Measurements from ENCODE around the gene HJV. TPM values are rescaled to one million over a fixed set of nuclear protein-coding genes. Genes with fewer than 3 reads are reported as not detected.
"Not testable (repeated sequence)": the region's sequence is repeated elsewhere in the genome, so short reads cannot be mapped to it uniquely, and the experiment has no call there.

HJV gene
- total and polyA plus RNA-seq, 2 experiments from 2014 or later = 3.0 to 5.7 TPM

DNA sequence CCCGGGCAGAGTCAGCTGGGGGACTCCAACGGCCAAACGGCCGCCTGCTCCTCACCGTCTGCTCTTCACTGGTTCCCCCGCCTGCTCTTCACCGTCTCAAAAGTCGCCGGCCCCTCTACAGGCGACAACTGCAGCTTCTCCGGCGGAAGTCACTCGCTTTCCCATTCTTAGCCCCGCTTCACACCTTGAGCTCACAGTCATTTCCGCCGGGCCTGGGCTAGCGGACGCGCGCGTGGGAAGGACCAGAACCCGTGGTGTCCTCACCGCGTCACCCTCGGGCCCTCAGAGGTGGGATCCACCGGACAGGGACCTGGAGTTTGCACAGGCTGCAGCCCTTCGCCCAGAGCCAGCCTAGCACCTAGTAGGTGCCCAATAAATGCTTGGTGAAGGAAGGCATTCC lies 27.9 kb upstream of the HJV start:
- peak overlapping the region; percentile 86 for H3K27ac ChIP-seq
- peaks cover 8% of the 10 kb centered on the region for H3K4me1 ChIP-seq (ENCODE audit: insufficient read depth)
- DNase-seq (ENCODE audit: low spot score) = no peak
- H3K4me2 ChIP-seq = no peak overlapping the region
- no peaks in the 10 kb centered on the region for H3K9me3 ChIP-seq (ENCODE audit: low read depth)
- H3K27me3 ChIP-seq = no peaks in the 10 kb centered on the region
- H2AFZ ChIP-seq = no peak overlapping the region
- H4K20me1 ChIP-seq (ENCODE audit: insufficient read depth, poor library complexity, severe bottlenecking) = no peaks in the 10 kb centered on the region
- no peak overlapping the region for H3K4me3 ChIP-seq
- no peaks in the 10 kb centered on the region for H3K9me2 ChIP-seq (replicated peaks; ENCODE audit: insufficient read depth)
- TF ChIP-seq, protein P1, sequence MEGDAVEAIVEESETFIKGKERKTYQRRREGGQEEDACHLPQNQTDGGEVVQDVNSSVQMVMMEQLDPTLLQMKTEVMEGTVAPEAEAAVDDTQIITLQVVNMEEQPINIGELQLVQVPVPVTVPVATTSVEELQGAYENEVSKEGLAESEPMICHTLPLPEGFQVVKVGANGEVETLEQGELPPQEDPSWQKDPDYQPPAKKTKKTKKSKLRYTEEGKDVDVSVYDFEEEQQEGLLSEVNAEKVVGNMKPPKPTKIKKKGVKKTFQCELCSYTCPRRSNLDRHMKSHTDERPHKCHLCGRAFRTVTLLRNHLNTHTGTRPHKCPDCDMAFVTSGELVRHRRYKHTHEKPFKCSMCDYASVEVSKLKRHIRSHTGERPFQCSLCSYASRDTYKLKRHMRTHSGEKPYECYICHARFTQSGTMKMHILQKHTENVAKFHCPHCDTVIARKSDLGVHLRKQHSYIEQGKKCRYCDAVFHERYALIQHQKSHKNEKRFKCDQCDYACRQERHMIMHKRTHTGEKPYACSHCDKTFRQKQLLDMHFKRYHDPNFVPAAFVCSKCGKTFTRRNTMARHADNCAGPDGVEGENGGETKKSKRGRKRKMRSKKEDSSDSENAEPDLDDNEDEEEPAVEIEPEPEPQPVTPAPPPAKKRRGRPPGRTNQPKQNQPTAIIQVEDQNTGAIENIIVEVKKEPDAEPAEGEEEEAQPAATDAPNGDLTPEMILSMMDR (IDR thresholded peaks at IDR 0.05; ENCODE audit: poor library complexity) = no peak
- TF ChIP-seq EZH2phosphoT487 (IDR thresholded peaks at IDR 0.05; ENCODE audit: low read depth, severe bottlenecking, unreplicated experiment) = no peak
- no peak for TF ChIP-seq EZH2 (IDR thresholded peaks at IDR 0.05; ENCODE audit: borderline replicate concordance)
- H3K79me2 ChIP-seq = no peaks in the 10 kb centered on the region
- no peaks in the 10 kb centered on the region for H3K36me3 ChIP-seq (replicated peaks; ENCODE audit: insufficient read depth, low read depth)
- WGBS (ENCODE audit: low lambda C conversion rate, missing lambda C conversion rate) = 96% methylated on average over 27 of the region's 27 CpGs

DNA sequence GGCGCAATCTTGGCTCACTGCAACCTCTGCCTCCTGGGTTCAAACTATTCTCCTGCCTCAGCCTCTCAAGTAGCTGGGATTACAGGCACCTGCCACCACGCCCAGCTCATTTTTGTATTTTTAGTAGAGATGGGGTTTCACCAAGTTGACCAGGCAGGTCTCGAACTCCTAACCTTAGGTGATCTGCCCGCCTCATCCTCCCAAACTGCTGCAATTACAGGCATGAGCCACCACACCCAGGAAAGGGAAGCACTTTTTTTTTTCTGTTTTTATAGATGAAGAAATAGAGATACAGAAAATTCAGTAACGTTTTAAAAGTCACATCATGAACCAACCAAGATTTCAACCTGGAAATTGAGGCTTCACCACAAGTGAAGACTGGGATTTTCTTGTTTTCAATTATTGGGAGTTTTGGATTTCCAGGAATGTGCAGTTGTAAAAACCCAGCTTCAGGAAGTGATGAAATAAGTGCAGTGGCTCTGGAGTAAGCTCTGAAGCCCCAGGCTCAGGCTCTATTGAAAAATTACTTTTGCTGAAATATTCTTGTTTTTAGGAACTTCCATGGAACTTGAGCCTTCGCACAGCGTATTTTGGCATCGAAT lies 27.1 kb upstream of the HJV start:
- H2AFZ ChIP-seq; DNase-seq (ENCODE audit: low spot score); H3K27me3 ChIP-seq; H3K4me1 ChIP-seq (ENCODE audit: insufficient read depth); H3K9me3 ChIP-seq (ENCODE audit: low read depth); H4K20me1 ChIP-seq (ENCODE audit: insufficient read depth, poor library complexity, severe bottlenecking); H3K9me2 ChIP-seq (replicated peaks; ENCODE audit: insufficient read depth); H3K4me3 ChIP-seq; H3K36me3 ChIP-seq (replicated peaks; ENCODE audit: insufficient read depth, low read depth); H3K79me2 ChIP-seq; H3K4me2 ChIP-seq: not testable (repeated sequence)
- WGBS (ENCODE audit: low lambda C conversion rate, missing lambda C conversion rate) = 91% methylated on average over 8 of the region's 8 CpGs
- peak overlapping the region; percentile 38 for H3K27ac ChIP-seq

- DNase-seq (ENCODE audit: low spot score) = no peak
- no peaks in the 10 kb centered on the region for H3K9me2 ChIP-seq (replicated peaks; ENCODE audit: insufficient read depth)
- peaks cover 8% of the 10 kb centered on the region for H3K4me1 ChIP-seq (ENCODE audit: insufficient read depth)
- no peaks in the 10 kb centered on the region for H3K27me3 ChIP-seq
- H2AFZ ChIP-seq = no peak overlapping the region
- no peak overlapping the region for H3K4me2 ChIP-seq
- no peaks in the 10 kb centered on the region for H3K9me3 ChIP-seq (ENCODE audit: low read depth)
- no peaks in the 10 kb centered on the region for H4K20me1 ChIP-seq (ENCODE audit: insufficient read depth, poor library complexity, severe bottlenecking)
- H3K27ac ChIP-seq = no peak overlapping the region
- H3K36me3 ChIP-seq (replicated peaks; ENCODE audit: insufficient read depth, low read depth) = no peaks in the 10 kb centered on the region
- no peak overlapping the region for H3K4me3 ChIP-seq
- H3K79me2 ChIP-seq = no peaks in the 10 kb centered on the region
- 100% methylated on average over 1 of the region's 1 CpG for WGBS (ENCODE audit: low lambda C conversion rate, missing lambda C conversion rate)
- TF ChIP-seq EZH2phosphoT487 (IDR thresholded peaks at IDR 0.05; ENCODE audit: low read depth, severe bottlenecking, unreplicated experiment) = no peak
- TF ChIP-seq, protein P1 (IDR thresholded peaks at IDR 0.05; ENCODE audit: poor library complexity) = no peak
- no peak for TF ChIP-seq EZH2 (IDR thresholded peaks at IDR 0.05; ENCODE audit: borderline replicate concordance)
Observed at GRCh38 chr1:146046664-146047063, 25.1 kb upstream of the HJV start.

- no peaks in the 10 kb centered on the region for H3K9me3 ChIP-seq (ENCODE audit: low read depth)
Observed at GRCh38 chr1:146039844-146040194, 18.3 kb upstream of the HJV start.

More at GRCh38 chr1:146039844-146040194, 18.3 kb upstream of the HJV start:
- H3K79me2 ChIP-seq = no peaks in the 10 kb centered on the region
- TF ChIP-seq EZH2phosphoT487 (IDR thresholded peaks at IDR 0.05; ENCODE audit: low read depth, severe bottlenecking, unreplicated experiment) = no peak
- TF ChIP-seq, protein P1 (IDR thresholded peaks at IDR 0.05; ENCODE audit: poor library complexity) = no peak
- no peak for TF ChIP-seq EZH2 (IDR thresholded peaks at IDR 0.05; ENCODE audit: borderline replicate concordance)
- no peaks in the 10 kb centered on the region for H3K9me2 ChIP-seq (replicated peaks; ENCODE audit: insufficient read depth)
- no peak overlapping the region for H3K4me3 ChIP-seq
- H2AFZ ChIP-seq = no peak overlapping the region
- H3K4me1 ChIP-seq (ENCODE audit: insufficient read depth) = no peaks in the 10 kb centered on the region
- 93% methylated on average over 8 of the region's 9 CpGs for WGBS (ENCODE audit: low lambda C conversion rate, missing lambda C conversion rate)
- no peak for DNase-seq (ENCODE audit: low spot score)
- H3K4me2 ChIP-seq = no peak overlapping the region
- H3K27me3 ChIP-seq = no peaks in the 10 kb centered on the region
- peak overlapping the region; percentile 97 for H3K27ac ChIP-seq
- no peaks in the 10 kb centered on the region for H4K20me1 ChIP-seq (ENCODE audit: insufficient read depth, poor library complexity, severe bottlenecking)
- no peaks in the 10 kb centered on the region for H3K36me3 ChIP-seq (replicated peaks; ENCODE audit: insufficient read depth, low read depth)

All from hepatocyte (in vitro differentiated cells).